A549 (cell line): ENCODE data around the gene CITED2. TPM values are rescaled to one million over a fixed set of nuclear protein-coding genes. Genes with fewer than 3 reads are reported as not detected.
"Not testable (repeated sequence)": the region's sequence is repeated elsewhere in the genome, so short reads cannot be mapped to it uniquely, and the experiment has no call there.

Source experiments
- ATAC-seq, 2 experiments: fragments of 200-7000 bp in 1 of 2; fragments of >200 bp in 1 of 2; cut with Nextera tagmentation in 1 of 2; cut with Tn5 transposase in 1 of 2; 3 replicates each; pipeline versions ENCODE4 v1.8.0 to v1.9.1; 2018 to 2020; ENCODE audit warnings: mild to moderate bottlenecking in 1 of 2, moderate library complexity in 1 of 2
- CTCF ChIA-PET: fragments of 300-600 bp; sonication (Branson Sonifier 250); formaldehyde crosslinking; extraction: SDS; loops from one replicate; lab custom pipeline; 2021; ENCODE audit warnings: antibody characterized with exemption, inconsistent platforms; lab: Yijun Ruan, JAX
- POLR2A ChIA-PET: fragments of 350-600 bp; formaldehyde crosslinking; extraction: SDS; loops from one replicate; lab custom pipeline; 2021; ENCODE audit warnings: antibody characterized with exemption, inconsistent platforms; lab: Yijun Ruan, JAX
- DNase-seq, 2 experiments: peaks; one replicate each; pipeline versions ENCODE4 v3.0.0 to v3.0.0-alpha.2; 2011 to 2016; ENCODE audit warnings: low read depth in 1 of 2, low spot score in 1 of 2
- FAIRE-seq: peaks from 2 replicates; lab custom pipeline; 2011; peaks lifted over from hg19 to GRCh38; lab: Jason Lieb, UNC
- H3K27ac ChIP-seq, 2 experiments: fragments of >200 bp; sonication (Bioruptor Twin); formaldehyde crosslinking; 3 replicates each; pipeline ENCODE4 v1.5.1; 2016 to 2017
- H3K4me1 ChIP-seq: fragments of >200 bp; sonication (Bioruptor Twin); formaldehyde crosslinking; 3 replicates; pipeline ENCODE4 v1.6.1; 2016
- H3K4me2 ChIP-seq: fragments of >200 bp; sonication (Bioruptor Twin); formaldehyde crosslinking; 3 replicates; pipeline ENCODE4 v1.6.1; 2016
- H3K4me3 ChIP-seq: fragments of >200 bp; sonication (Bioruptor Twin); formaldehyde crosslinking; 3 replicates; pipeline ENCODE4 v1.5.1; 2016
- H3K9me3 ChIP-seq: fragments of >200 bp; sonication (Bioruptor Twin); formaldehyde crosslinking; 3 replicates; pipeline ENCODE4 v1.6.1; 2016
- CBX2 ChIP-seq: fragments of 200-600 bp; sonication (generic); IDR thresholded peaks from 2 replicates; pipeline ENCODE4 v1.6.1; 2016; ENCODE audit warnings: low read depth, mild to moderate bottlenecking, borderline replicate concordance
- CEBPB ChIP-seq, 2 experiments: fragments of >200 bp in 1 of 2; sonication (Bioruptor Twin) in 1 of 2; formaldehyde crosslinking in 1 of 2; IDR thresholded peaks; 2 replicates each; pipeline ENCODE4 v1.6.1; 2012 to 2016
- EHF ChIP-seq: fragments of 250-450 bp; sonication (Bioruptor Pico); IDR thresholded peaks from 2 replicates; pipeline ENCODE4 v1.5.0; 2020; ENCODE audit warnings: mild to moderate bottlenecking
- EHMT2 ChIP-seq: fragments of 200-600 bp; sonication (generic); IDR thresholded peaks from 2 replicates; pipeline ENCODE4 v1.6.1; 2016; ENCODE audit warnings: antibody characterized with exemption, low read depth, mild to moderate bottlenecking, moderate library complexity
- FOSL2 ChIP-seq, 2 experiments: fragments of 450-650 bp in 1 of 2; fragments of >200 bp in 1 of 2; sonication (Bioruptor Twin) in 1 of 2; formaldehyde crosslinking; IDR thresholded peaks; 2 replicates each; pipeline versions ENCODE4 v1.5.0 to v1.6.1; 2016 to 2020; ENCODE audit warnings: mild to moderate bottlenecking in 1 of 2, moderate library complexity in 1 of 2
- FOXS1 ChIP-seq: fragments of 250-450 bp; sonication (Bioruptor Pico); IDR thresholded peaks from 2 replicates; pipeline ENCODE4 v1.5.0; 2020; ENCODE audit warnings: mild to moderate bottlenecking, moderate library complexity
- HOXB5 ChIP-seq: fragments of 250-450 bp; sonication (Bioruptor Pico); IDR thresholded peaks from 2 replicates; pipeline ENCODE4 v1.5.0; 2020; ENCODE audit warnings: mild to moderate bottlenecking, moderate library complexity
- MAFK ChIP-seq: fragments of 450-650 bp; IDR thresholded peaks from 2 replicates; pipeline ENCODE4 v1.6.1; 2014; ENCODE audit not compliant: partially characterized antibody
- MYC ChIP-seq: IDR thresholded peaks from 2 replicates; pipeline ENCODE4 v1.6.1; 2012; ENCODE audit warnings: mild to moderate bottlenecking, inconsistent platforms, low read length, improper control_type of control experiment, borderline replicate concordance
- NFE2L2 ChIP-seq: fragments of 150-350 bp; conservative IDR thresholded peaks from 2 replicates; pipeline ENCODE4 v1.6.1; 2014; ENCODE audit warnings: low read length
- NPAS2 ChIP-seq: fragments of 250-450 bp; sonication (Bioruptor Pico); IDR thresholded peaks from 2 replicates; pipeline ENCODE4 v1.8.0; 2022; ENCODE audit warnings: mild to moderate bottlenecking, moderate library complexity, borderline replicate concordance
- NR3C1 ChIP-seq: fragments of >200 bp; sonication (Bioruptor Twin); formaldehyde crosslinking; IDR thresholded peaks from 3 replicates; pipeline ENCODE4 v1.6.1; 2017
- PBX3 ChIP-seq: IDR thresholded peaks from 2 replicates; pipeline ENCODE4 v1.6.1; 2012
- PHF8 ChIP-seq: fragments of 200-600 bp; sonication (generic); IDR thresholded peaks from 2 replicates; pipeline ENCODE4 v1.6.1; 2016; ENCODE audit warnings: low read depth, mild to moderate bottlenecking, antibody characterized with exemption, moderate library complexity, borderline replicate concordance
- POLR2A ChIP-seq: IDR thresholded peaks from 2 replicates; pipeline ENCODE4 v1.6.1; 2012; ENCODE audit warnings: mild to moderate bottlenecking, low read length
- RAD21 ChIP-seq, 2 experiments: fragments of >200 bp in 1 of 2; sonication (Bioruptor Twin) in 1 of 2; formaldehyde crosslinking in 1 of 2; IDR thresholded peaks in 1 of 2; conservative IDR thresholded peaks in 1 of 2; 2 replicates in 1 of 2; 3 replicates in 1 of 2; pipeline ENCODE4 v1.6.1; 2012 to 2018; ENCODE audit warnings: inconsistent platforms in 1 of 2
- SREBF2 ChIP-seq: fragments of 450-650 bp; IDR thresholded peaks from 2 replicates; pipeline ENCODE4 v1.6.1; 2014; ENCODE audit warnings: mild to moderate bottlenecking, moderate library complexity
- TP53 ChIP-seq: fragments of 250-450 bp; sonication (Bioruptor Pico); IDR thresholded peaks from 2 replicates; pipeline ENCODE4 v1.5.0; 2021; ENCODE audit warnings: mild to moderate bottlenecking, moderate library complexity
- USF2 ChIP-seq: fragments of 450-650 bp; IDR thresholded peaks from 2 replicates; pipeline ENCODE4 v1.6.1; 2014; ENCODE audit warnings: antibody characterized with exemption
- ZNF302 ChIP-seq: fragments of 250-450 bp; sonication (Bioruptor Pico); IDR thresholded peaks from 2 replicates; pipeline ENCODE4 v1.9.0; 2021; ENCODE audit warnings: inconsistent platforms, mild to moderate bottlenecking, moderate library complexity
- WGBS: methylation state at CpG from one replicate; pipeline ENCODE4 v1.1.6; 2017; ENCODE audit errors: missing lambda C conversion rate; 5-methylcytosine and 5-hydroxymethylcytosine counted together
- polyA plus RNA-seq, 4 experiments: library from polyadenylated mRNA; depleted of rRNA in 3 of 4; stranded (reverse); fragments of >200 nt; fragmentation: RNase III in 1 of 4; extraction: RNeasy Plus Mini Kit Qiagen cat#74134 plus additional on column Dnase treatment in 1 of 4; gene quantifications; 2 replicates in 3 of 4; 3 replicates in 1 of 4; pipeline ENCODE4 v1.2.3, GENCODE V29; 2011 to 2017

Gene CITED2
- polyA plus RNA-seq, 2 of the 4 experiments (the other 2 are of a cell fraction), result 6.4 to 9.3 TPM

- H3K27ac ChIP-seq, CTCF ChIA-PET, DNase-seq, H3K9me3 ChIP-seq, ATAC-seq, FAIRE-seq, POLR2A ChIA-PET, H3K4me2 ChIP-seq, H3K4me3 ChIP-seq, H3K4me1 ChIP-seq: not testable (repeated sequence)
- WGBS, result 83% methylated on average over 1 of the region's 1 CpG
Measured at GRCh38 chr6:139412103-139412502, 37.7 kb upstream of the CITED2 start.

GRCh38 chr6:139409026-139409425 is 34.6 kb upstream of the CITED2 start:
- DNase-seq, result no peak
- CTCF ChIA-PET, result no interaction called here

GRCh38 chr6:139407718-139408222 is 33.3 kb upstream of the CITED2 start:
- no peak for TF ChIP-seq FOSL2 (IDR thresholded peaks at IDR 0.05)
- no peak for TF ChIP-seq FOSL2 (CRISPR knock-in tag; IDR thresholded peaks at IDR 0.05)
- TF ChIP-seq ZNF302 (CRISPR knock-in tag), result no peak
- TF ChIP-seq TP53 (CRISPR knock-in tag), result no peak
- no peak for TF ChIP-seq MAFK
- no peak for TF ChIP-seq NR3C1
- no peak for TF ChIP-seq NPAS2 (CRISPR knock-in tag)
- no peak for TF ChIP-seq CEBPB (IDR thresholded peaks at IDR 0.05)
- TF ChIP-seq HOXB5 (CRISPR knock-in tag), result no peak
- TF ChIP-seq CBX2, result no peak
- no peak for TF ChIP-seq PHF8
- DNase-seq (peak in 1 of 2 experiments; percentile 60), ATAC-seq (peak; percentile 37 to 59; a peak in 5 of 6 replicates), FAIRE-seq (no peak)
- WGBS, result 13% methylated on average over 4 of the region's 4 CpGs
- Histone ChIP-seq H3K4me2 (peak overlapping the region; percentile 25; the same call in 2 of the 3 replicates), H3K4me1 (peaks cover 5% of the 10 kb centered on the region; the same call in 1 of the 3 replicates), H3K27ac (no peak overlapping the region), H3K4me3 (no peak overlapping the region), H3K9me3 (no peaks in the 10 kb centered on the region)
- CTCF ChIA-PET, result no interaction called here
- POLR2A ChIA-PET, result no interaction called here

More at GRCh38 chr6:139409026-139409425, 34.6 kb upstream of the CITED2 start:
- FAIRE-seq (no peak), ATAC-seq (no peak)
- 62% methylated on average over 4 of the region's 4 CpGs for WGBS
- H3K4me3 ChIP-seq, result no peak overlapping the region
- POLR2A ChIA-PET, result no interaction called here
- H3K4me1 ChIP-seq, result peaks cover 5% of the 10 kb centered on the region; the same call in 1 of the 3 replicates
- no peak overlapping the region for H3K27ac ChIP-seq
- H3K4me2 ChIP-seq, result no peak overlapping the region
- no peaks in the 10 kb centered on the region for H3K9me3 ChIP-seq
- TF ChIP-seq PBX3, result no peak
- no peak for TF ChIP-seq MYC
- TF ChIP-seq FOXS1, result no peak
- no peak for TF ChIP-seq EHMT2
- no peak for TF ChIP-seq RAD21 (conservative IDR thresholded peaks at IDR 0.05 in 1 of 2, IDR thresholded peaks at IDR 0.05 in 1 of 2)
- no peak for TF ChIP-seq NFE2L2
- TF ChIP-seq NR3C1, result no peak
- no peak for TF ChIP-seq POLR2A
- TF ChIP-seq EHF (CRISPR knock-in tag), result no peak
- no peak for TF ChIP-seq MAFK
- TF ChIP-seq SREBF2, result no peak
- TF ChIP-seq USF2, result no peak
- no peak for TF ChIP-seq CBX2
- TF ChIP-seq PHF8, result no peak
